Upper lobe of right lung (tissue), 1 donor: ENCODE results near the gene UGT1A10. TPM values are rescaled to one million over a fixed set of nuclear protein-coding genes. Genes with fewer than 3 reads are reported as not detected.

Source experiments
- ATAC-seq: fragments of 200-7000 bp; cut with Tn5 transposase; one replicate; pipeline ENCODE4 v1.9.1; 2020; ENCODE audit warnings: mild to moderate bottlenecking, moderate library complexity
- DNase-seq: peaks from one replicate; pipeline ENCODE4 v3.0.0-alpha.2; 2020
- H3K27ac ChIP-seq: fragments of 200-600 bp; one replicate; pipeline ENCODE4 v1.8.0; 2022
- H3K27me3 ChIP-seq: fragments of 200-600 bp; one replicate; pipeline ENCODE4 v1.8.0; 2022; ENCODE audit warnings: mild to moderate bottlenecking
- H3K36me3 ChIP-seq: fragments of 200-600 bp; one replicate; pipeline ENCODE4 v1.8.0; 2022
- H3K4me1 ChIP-seq: fragments of 200-600 bp; one replicate; pipeline ENCODE4 v1.8.0; 2022
- H3K4me3 ChIP-seq: fragments of 200-600 bp; one replicate; pipeline ENCODE4 v1.8.0; 2022; ENCODE audit warnings: mild to moderate bottlenecking
- H3K9me3 ChIP-seq: fragments of 200-600 bp; one replicate; pipeline ENCODE4 v1.8.0; 2022
- intact Hi-C: fragments of 100-400 bp; cut with DNase I; formaldehyde crosslinking; loops from one replicate; pipeline ENCODE4 v1.11.0; 2022
- total RNA-seq: library from RNA; stranded (reverse); fragmentation: NEBNext Ultra II Directional; extraction: Animal tissue kit (Norgen Biotek cat#: 25700); gene quantifications from one replicate; pipeline ENCODE4 v1.2.1, GENCODE V29; 2021
- TF ChIP-seq, protein P1 (sequence below): fragments of 200-600 bp; IDR thresholded peaks from one replicate; pipeline ENCODE4 v1.8.0; 2022; ENCODE audit warnings: antibody characterized with exemption
- donor health status: DM: no; HTN: yes; CAD: no; lungs with severe emphysema.

The UGT1A10 gene
- total RNA-seq, 1 donor from 2014 or later = not detected

DNA sequence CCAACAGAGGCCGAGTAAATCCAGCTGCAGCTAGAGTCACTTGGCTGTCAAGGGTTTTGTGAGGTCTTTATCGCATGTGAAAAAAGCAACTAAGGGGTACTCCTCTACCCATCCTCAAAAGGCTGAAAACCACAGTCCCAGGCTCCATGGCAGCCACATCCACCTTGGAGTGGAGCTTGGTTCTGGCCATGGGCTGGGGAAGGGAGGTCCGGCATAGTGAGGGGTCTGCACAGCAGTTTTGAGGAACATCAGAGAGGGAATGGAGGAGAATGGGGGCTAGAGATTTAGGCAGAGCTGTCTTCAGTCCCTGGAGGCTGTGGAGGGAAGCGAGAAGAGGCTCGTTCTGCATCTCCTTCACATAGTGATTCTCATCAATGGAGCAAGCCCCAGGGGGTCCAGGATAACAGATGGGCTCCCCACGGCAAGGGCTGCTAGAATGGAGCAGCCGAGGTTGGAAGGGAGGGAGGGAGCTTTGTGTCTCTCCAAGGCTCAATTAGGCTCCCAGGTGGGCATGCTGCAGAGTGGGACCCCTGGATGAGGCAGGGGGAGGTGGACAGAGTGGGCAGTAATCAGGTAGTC, 162.9 kb downstream of the UGT1A10 start:
- ATAC-seq (no peak), DNase-seq (no peak)
- intact Hi-C loops = no loop called here
- H3K27me3 ChIP-seq = no peaks in the 10 kb centered on the region
- no peak overlapping the region for H3K4me3 ChIP-seq
- no peaks in the 10 kb centered on the region for H3K36me3 ChIP-seq
- TF ChIP-seq, protein P1, sequence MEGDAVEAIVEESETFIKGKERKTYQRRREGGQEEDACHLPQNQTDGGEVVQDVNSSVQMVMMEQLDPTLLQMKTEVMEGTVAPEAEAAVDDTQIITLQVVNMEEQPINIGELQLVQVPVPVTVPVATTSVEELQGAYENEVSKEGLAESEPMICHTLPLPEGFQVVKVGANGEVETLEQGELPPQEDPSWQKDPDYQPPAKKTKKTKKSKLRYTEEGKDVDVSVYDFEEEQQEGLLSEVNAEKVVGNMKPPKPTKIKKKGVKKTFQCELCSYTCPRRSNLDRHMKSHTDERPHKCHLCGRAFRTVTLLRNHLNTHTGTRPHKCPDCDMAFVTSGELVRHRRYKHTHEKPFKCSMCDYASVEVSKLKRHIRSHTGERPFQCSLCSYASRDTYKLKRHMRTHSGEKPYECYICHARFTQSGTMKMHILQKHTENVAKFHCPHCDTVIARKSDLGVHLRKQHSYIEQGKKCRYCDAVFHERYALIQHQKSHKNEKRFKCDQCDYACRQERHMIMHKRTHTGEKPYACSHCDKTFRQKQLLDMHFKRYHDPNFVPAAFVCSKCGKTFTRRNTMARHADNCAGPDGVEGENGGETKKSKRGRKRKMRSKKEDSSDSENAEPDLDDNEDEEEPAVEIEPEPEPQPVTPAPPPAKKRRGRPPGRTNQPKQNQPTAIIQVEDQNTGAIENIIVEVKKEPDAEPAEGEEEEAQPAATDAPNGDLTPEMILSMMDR = no peak
- H3K9me3 ChIP-seq = no peaks in the 10 kb centered on the region
- no peak overlapping the region for H3K27ac ChIP-seq
- no peaks in the 10 kb centered on the region for H3K4me1 ChIP-seq

DNA sequence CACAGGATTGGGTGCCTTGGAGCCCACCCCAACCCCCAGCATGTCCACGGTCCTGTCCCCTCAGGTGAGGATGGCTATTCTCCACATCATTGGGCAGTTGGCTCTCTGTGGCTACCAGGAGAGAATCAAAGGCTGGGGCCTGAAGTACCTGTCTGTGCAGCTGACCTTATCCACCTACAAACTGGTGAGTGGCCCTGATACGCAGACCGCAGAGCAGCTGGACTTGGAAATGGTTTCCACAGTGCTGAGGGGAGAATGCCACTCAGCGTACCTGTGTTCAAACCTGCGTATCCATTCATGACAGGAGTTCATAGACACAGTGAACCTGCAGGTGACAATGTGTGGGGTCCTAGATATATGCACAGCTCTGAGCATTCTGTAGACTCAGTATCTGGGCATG, 163.5 kb downstream of the UGT1A10 start:
- Histone ChIP-seq H3K36me3 (no peaks in the 10 kb centered on the region), H3K4me1 (no peaks in the 10 kb centered on the region), H3K4me3 (no peak overlapping the region), H3K9me3 (no peaks in the 10 kb centered on the region), H3K27ac (no peak overlapping the region), H3K27me3 (no peaks in the 10 kb centered on the region)
- intact Hi-C loops = no loop called here
- ATAC-seq (no peak), DNase-seq (no peak)
- TF ChIP-seq, protein P1 = no peak

DNA sequence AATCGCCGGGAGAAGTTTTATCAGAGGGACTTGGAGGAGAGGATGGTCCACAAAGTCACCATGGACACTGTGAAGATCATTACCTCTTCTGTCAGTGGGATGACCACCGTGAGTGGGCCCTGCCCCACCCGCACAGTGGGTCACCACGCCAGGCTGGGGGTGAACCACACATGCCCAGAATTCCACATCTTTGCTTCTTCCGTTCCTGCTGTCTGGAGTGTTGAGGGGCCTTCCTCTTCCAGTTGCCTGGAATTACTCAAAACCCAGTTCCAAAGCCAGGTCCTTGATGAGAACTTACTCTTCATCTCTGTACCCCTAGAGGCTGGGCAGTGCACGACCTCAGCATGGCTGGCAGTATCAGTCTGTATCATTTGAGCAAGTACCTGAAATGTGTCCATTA, 164.0 kb downstream of the UGT1A10 start:
- H3K9me3 ChIP-seq = no peaks in the 10 kb centered on the region
- ATAC-seq (no peak), DNase-seq (no peak)
- TF ChIP-seq, protein P1 = no peak
- no peaks in the 10 kb centered on the region for H3K27me3 ChIP-seq
- no peaks in the 10 kb centered on the region for H3K4me1 ChIP-seq
- intact Hi-C loops = no loop called here
- no peak overlapping the region for H3K4me3 ChIP-seq
- H3K36me3 ChIP-seq = no peaks in the 10 kb centered on the region
- H3K27ac ChIP-seq = no peak overlapping the region

DNA sequence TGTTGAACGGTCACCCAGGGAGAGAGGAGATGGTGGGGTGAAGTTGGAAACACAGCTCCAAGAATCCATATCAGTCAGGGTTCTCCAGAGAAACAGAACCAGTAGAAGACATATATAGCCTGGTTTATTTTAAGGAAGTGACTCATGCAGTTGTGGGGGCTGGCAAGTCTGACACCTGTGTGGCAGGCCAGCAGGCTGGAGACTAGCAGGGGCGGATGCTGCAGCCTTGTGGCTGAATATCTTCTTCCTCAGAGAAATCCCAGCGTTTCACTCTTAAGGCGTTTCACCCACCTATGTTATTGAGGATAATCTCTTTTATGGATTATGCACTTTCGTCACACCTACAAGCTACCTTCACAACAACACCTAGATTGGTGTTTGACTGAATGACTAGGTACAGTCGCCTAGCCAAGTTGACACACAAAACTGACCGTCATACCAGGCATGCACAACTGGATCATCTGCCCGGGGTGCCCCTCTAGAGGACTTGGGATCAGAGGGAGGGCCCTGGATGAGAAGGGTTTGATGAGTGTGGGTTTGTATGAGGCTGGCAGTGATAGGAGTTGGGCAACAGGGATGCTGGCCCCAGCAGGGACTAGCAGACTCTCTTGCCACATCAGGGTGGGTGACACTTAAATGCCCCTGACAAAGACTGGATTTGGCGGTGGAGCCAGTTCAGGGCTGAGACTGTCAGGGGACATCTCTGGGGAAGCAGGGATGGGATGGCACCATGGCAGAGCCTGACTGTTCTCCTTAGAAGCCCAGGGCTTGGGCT, 165.3 kb downstream of the UGT1A10 start:
- ATAC-seq (no peak), DNase-seq (no peak)
- Histone ChIP-seq H3K27me3 (no peaks in the 10 kb centered on the region), H3K27ac (no peak overlapping the region), H3K4me1 (no peaks in the 10 kb centered on the region), H3K9me3 (no peaks in the 10 kb centered on the region), H3K4me3 (no peak overlapping the region), H3K36me3 (no peaks in the 10 kb centered on the region)
- intact Hi-C loops = no loop called here
- TF ChIP-seq, protein P1 = no peak

DNA sequence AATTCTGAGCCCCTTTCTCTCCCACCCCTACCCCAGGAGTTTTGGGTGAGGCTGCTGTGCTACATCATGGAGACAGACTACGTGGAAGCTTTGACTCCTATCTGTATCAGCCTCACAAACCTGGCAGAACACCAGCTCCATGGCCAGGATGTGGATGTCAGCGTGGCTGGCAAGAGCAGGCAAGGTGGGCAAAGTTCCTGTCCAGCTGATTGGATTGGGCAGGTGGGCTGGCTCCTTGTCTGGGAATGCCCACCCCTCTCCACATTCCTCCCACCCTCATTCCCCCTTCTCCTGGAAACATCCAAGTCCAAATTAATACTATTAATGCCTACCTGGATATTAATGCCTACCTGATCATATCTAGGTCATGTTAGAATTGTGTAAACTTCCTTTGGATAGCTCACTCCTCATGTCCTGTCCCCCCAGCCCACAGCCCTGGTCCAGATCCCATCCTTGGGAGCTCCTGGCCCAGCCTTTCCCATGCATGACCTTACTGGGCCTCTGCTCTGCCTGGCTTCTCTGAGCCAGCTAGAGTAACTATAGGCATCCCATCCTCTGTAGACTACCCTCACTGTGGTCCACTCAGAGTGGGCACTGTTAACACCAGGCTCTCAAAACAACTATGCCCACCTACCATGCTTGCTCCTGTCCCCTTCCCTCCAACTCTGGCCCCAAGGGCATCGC, 166.0 kb downstream of the UGT1A10 start:
- DNase-seq (no peak), ATAC-seq (no peak)
- TF ChIP-seq, protein P1 = no peak
- no peak overlapping the region for H3K27ac ChIP-seq
- H3K27me3 ChIP-seq = no peaks in the 10 kb centered on the region
- no peak overlapping the region for H3K4me3 ChIP-seq
- no peaks in the 10 kb centered on the region for H3K36me3 ChIP-seq
- intact Hi-C loops = no loop called here
- no peaks in the 10 kb centered on the region for H3K4me1 ChIP-seq
- H3K9me3 ChIP-seq = no peaks in the 10 kb centered on the region
